GM19099 (cell line): ENCODE data around the gene PROCR.

Experiments
- POLR2A ChIP-seq: IDR thresholded peaks from 3 replicates; pipeline ENCODE4 v1.6.1; 2011; ENCODE audit warnings: low read depth; ENCODE audit not compliant: insufficient read length; ENCODE audit errors: extremely low read depth

The PROCR gene

GRCh38 chr20:35187584-35188190, 15.8 kb downstream of the PROCR start:
- no peak for TF ChIP-seq POLR2A

DNA sequence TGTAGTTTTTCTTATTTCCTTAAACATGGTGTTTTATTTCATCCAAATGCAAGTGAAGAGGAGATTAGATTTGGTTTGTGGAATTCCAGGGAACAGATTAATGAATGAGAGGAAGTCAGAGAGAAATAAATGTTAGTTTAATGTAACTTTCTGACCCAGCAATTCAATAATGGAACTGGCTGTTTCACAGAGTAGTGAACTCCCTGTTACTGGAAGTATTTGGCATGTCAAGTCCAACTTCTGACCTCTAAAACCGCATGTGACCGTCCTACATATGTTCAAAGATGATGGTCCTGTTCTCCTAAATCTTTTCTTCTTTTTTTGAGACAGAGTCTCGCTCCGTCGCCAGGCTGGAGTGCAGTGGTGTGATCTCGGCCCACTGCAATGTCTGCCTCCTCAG, 18.7 kb downstream of the PROCR start:
- TF ChIP-seq POLR2A = no peak

GRCh38 chr20:35191419-35192117, 19.7 kb downstream of the PROCR start:
- TF ChIP-seq POLR2A = no peak

DNA sequence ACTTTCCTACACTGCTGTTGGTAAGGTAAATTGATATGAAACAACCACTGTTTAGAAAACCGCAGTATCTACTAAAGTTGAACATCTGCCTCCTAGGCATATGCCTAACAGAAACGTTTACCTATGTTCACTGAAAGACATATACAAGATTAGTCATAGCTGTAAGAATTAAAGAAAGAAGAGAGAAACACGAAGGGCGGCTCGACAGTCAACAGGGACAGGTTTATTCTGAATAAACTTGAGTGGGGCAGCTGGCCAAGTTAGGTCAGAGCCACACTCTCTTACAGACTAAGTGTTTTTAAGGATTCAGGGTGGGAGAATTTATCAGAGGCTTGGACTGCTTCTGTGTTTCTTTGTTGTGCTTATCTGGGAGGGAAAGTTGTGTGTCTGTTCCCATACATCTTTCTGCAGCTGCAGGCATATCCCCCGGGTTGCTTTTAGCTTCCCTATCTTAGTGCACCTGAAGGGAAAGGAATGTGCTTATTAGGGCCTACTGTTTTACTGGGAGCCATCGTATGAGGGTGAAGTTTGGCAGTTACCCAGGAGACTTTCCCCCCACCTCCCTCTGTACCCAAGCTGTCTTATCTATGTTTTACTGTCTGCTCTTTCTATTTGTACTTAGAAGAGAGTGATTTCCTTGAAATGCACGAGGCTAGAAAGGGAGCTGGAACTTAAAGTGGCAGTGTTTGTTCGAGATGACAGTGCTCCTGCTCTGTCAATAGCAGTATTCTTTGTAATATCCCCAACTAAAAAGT, 20.4 kb downstream of the PROCR start:
- TF ChIP-seq POLR2A = no peak

DNA sequence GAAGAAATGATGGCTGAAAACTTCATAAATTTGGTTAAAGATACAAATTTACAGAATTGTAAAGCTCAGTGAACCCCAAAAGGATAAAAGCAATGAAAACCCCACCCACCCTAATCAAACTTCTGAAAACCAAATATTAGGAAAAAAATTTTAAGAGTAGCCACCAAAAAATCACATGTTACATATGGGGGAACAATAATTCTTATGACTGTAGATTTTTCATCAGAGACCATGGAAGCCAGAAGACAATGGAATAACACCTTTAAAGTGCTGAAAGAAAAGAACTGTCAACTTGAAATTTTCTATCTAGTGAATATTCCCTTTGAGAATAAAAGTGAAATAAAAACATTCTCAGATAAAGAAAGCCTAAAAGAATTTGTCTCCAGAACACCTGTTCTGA, 24.4 kb downstream of the PROCR start:
- no peak for TF ChIP-seq POLR2A

DNA sequence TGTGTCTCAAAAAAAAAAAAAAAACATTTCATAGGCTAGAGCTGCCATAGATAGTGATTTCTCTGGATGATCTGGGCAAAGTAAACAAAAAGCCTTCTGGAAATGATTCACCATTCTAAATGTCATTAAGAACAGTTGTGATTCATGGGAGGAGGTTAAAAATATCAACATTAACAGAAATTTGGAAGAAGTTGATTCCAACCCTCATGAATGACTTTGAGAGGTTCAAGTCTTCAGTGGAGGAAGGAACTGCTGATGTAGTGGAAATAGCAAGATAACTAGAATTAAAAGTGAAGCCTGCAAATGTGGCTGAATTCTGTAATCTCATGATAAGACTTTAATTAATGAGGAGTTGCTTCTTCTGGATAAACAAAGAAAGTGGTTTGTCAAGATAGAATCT, 27.9 kb downstream of the PROCR start:
- no peak for TF ChIP-seq POLR2A

- TF ChIP-seq POLR2A = no peak
Measured at GRCh38 chr20:35200267-35200666, 28.4 kb downstream of the PROCR start.

DNA sequence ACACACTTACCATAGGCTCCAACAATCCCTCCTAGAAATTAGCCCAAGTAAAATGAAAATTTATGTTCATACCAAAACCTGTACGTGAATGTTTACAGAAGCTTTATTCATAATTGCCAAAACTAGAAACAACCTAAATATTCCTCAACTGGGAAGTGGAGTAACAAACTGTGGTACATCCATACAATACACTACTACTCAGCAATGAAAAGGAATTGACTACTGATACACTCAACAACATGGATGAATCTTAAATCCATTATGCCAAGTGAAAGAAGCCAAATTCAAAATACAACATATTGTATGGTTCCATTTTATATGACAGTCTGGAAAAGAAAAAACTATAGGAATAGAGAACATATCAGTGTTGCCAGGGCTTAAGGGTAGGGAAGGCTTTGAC, 34.9 kb downstream of the PROCR start:
- no peak for TF ChIP-seq POLR2A

DNA sequence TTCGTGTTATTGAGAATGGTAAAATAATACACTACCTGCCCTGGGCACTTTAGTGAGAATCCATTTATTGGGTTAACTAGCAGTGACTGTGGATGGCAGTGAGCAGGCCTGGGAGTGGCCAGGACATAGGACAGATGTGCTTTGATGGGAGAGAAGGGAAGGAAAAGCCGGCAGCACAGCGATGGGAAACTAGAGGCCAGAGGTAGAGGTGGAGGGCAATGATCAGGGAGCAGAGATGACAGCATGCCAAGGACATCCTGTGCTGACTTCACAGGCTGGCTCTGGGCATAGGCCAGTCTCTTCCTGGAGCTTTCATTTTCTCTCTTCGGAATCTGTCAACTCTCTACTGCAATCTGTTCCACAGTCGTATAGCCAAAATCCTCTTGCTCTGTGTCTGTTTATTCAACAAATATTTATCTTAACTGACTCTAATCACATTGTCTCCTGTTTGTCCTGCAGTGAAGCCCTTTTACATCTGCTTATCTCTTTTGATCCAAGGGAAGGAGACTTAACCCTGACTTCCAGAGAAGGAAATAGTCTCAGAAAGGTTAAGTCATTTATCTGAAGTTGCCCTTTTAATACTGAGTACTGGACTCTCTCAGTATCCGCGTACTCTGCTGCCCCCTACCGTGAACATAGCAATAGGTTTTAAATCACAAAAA, 36.2 kb downstream of the PROCR start:
- TF ChIP-seq POLR2A = no peak

DNA sequence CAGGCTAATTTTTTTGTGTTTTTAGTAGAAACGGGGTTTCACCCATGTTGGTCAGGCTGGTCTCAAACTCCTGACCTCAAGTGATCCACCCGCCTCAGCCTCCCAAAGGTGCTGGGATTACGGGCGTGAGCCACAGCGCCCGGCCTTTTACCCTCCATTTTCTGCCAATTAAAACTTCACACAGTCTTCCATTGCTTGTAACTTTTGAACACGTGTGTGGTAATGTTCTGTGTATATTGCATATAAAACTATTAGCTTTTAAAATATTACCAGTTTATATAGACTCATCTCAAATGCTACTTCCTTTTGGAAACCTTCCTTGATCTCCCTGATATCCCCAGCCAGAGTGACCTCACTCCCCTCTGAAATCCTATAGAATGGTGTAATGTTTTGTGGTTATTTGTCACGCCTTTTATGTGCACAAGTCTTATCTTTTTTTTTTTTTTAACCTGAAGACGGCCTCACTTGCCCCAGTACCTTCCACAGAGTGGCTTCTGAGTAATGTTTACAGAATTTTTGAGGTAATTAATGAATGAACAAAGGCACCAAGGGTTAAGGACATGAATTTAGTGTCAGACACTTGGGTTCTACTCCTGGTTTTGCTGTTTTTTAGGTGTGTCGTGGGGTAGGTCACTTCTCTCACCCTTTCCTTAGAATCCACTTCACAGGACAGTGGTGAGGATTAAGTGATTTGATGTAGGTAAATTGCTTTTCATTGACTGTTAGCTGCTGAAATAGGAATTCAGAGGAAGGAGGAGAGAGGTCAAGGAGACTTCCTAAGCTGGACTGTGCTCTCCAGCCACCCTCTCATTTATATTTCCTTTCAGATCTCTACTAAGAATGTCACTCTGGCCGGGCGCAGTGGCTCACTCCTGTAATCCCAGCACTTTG, 43.4 kb downstream of the PROCR start:
- TF ChIP-seq POLR2A = no peak

DNA sequence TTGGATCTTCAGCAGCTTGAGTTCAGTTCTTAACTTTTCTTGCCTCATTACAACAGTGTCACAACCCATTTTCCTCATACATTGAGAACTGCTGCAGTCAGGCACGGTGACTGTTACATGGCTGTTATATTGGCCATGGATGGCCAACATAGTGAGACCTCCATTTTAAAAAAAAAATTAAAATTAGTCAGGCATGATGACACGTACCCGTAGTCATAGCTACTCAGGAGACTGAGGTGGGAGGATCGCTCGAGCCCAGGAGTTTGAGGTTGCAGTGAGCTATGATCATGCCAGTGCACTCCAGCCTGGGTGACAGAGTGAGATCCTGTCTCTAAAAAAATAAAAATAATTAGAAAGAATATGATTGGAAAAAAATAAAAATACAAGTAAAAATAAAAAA, 44.7 kb downstream of the PROCR start:
- no peak for TF ChIP-seq POLR2A

DNA sequence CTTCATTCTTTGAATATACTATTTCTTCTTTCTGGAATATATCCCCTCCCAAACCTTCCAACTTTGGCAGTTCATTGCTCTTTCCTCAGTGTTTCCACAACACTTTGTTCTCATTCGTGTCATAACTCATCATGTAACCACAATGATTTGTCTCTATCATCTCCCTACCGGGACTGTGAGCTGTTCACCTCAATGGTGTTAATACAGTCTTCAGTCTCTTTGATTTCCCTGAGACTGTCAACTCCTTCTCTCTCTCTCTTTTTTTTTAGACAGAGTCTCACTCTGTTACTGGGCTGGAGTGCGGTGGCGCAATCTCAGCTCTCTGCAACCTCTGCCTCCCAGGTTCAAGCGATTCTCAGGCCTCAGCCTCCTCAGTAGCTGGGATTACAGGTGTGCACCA, 52.1 kb downstream of the PROCR start:
- no peak for TF ChIP-seq POLR2A

- no peak for TF ChIP-seq POLR2A
Measured at GRCh38 chr20:35224536-35224935, 52.7 kb downstream of the PROCR start.

DNA sequence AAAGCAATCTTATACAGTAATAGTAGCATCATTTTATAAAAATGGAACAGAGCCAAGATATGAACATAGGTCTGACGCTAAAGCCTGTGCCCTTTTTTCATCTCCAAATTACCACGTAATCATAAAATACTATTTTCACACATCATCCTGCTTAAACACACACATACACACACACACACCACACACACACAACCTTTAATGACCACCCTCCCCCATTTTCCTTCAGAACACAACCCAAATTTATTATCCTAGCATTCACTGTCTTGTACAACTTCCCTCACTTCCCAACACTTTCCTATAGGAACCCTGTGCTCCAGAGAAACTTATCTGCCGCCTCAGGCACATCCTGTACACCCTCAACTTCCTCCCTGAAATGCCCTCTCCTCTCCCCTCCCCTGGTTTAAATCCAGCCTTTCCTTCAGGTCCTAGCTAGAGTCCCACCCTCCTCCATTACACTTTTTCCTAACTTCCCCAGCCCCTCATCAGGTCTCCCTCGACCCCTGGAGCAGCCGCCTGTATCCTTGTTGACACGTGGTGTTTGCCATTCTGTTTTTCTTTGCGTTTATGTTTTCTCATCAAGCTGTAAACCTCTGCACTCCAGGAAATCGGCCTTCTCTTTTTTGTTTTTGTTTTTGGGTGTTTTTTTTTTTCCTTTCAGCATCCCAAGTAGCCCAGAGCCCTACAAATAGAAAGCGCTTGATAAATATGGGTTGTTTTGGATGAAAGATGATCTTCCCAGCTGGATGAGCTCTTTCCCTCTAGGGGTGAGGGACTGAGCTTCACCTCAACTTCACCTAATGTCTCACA, 53.6 kb downstream of the PROCR start:
- TF ChIP-seq POLR2A = no peak
